HepG2 (cell line): ENCODE measurements around the gene NUP93. TPM values are rescaled to one million over a fixed set of nuclear protein-coding genes. Genes with fewer than 3 reads are reported as not detected.

Experiments
- ATAC-seq: fragments of 200-7000 bp; cut with Tn5 transposase; 3 replicates; pipeline ENCODE4 v1.9.1; 2020; ENCODE audit warnings: mild to moderate bottlenecking, moderate library complexity
- BruUV-seq: library from RNA; stranded (reverse); fragments of 400-500 nt; replicated peaks from 2 replicates; lab custom pipeline; 2021; lab: Mats Ljungman, UMichigan
- CTCF ChIA-PET: fragments of 300-600 bp; formaldehyde crosslinking; extraction: SDS; loops from one replicate; lab custom pipeline; 2021; ENCODE audit warnings: low total read pairs, inconsistent platforms, low intra/inter-chr PET ratio; lab: Yijun Ruan, JAX
- POLR2A ChIA-PET: fragments of 350-600 bp; sonication (Branson Sonifier 250); formaldehyde crosslinking; loops from one replicate; lab custom pipeline; 2020; ENCODE audit warnings: antibody characterized with exemption, inconsistent platforms; lab: Yijun Ruan, JAX
- DNase-seq: peaks from one replicate; pipeline ENCODE4 v3.0.0-alpha.2; 2015; ENCODE audit warnings: low spot score
- FAIRE-seq: peaks from 3 replicates; lab custom pipeline; 2011; peaks lifted over from hg19 to GRCh38; lab: Jason Lieb, UNC
- H2AFZ ChIP-seq: one replicate; pipeline ENCODE4 v1.6.1; 2011; ENCODE audit warnings: low read length, inconsistent platforms
- H3K27ac ChIP-seq: fragments of 300-600 bp; 3 replicates; pipeline ENCODE4 v1.8.0; 2011; ENCODE audit warnings: mixed run types, mild to moderate bottlenecking, mixed read lengths, low read length, inconsistent platforms; ENCODE audit not compliant: insufficient read depth; ENCODE audit errors: extremely low read length
- H3K27me3 ChIP-seq, 2 experiments: fragments of 200-600 bp in 1 of 2; 2 replicates in 1 of 2; 3 replicates in 1 of 2; pipeline versions ENCODE4 v1.6.0 to v1.8.0; 2011; ENCODE audit warnings: low read length in 2 of 2, mild to moderate bottlenecking in 2 of 2, moderate library complexity in 2 of 2, inconsistent platforms in 1 of 2; ENCODE audit not compliant: insufficient read depth in 2 of 2, control insufficient read depth in 1 of 2
- H3K36me3 ChIP-seq, 2 experiments: fragments of 200-600 bp in 1 of 2; replicated peaks in 1 of 2; 2 replicates in 1 of 2; 3 replicates in 1 of 2; pipeline versions ENCODE4 v1.5.1 to v1.8.0; 2011; ENCODE audit warnings: low read length in 2 of 2, inconsistent platforms in 1 of 2; ENCODE audit not compliant: insufficient read depth in 2 of 2, control insufficient read depth in 1 of 2
- H3K4me1 ChIP-seq: 2 replicates; pipeline ENCODE4 v1.5.1; 2012; ENCODE audit warnings: low read length, inconsistent platforms; ENCODE audit not compliant: insufficient read depth
- H3K4me2 ChIP-seq: 2 replicates; pipeline ENCODE4 v1.6.0; 2011; ENCODE audit warnings: low read depth, low read length, inconsistent platforms
- H3K4me3 ChIP-seq, 3 experiments: fragments of 200-600 bp in 1 of 3; sonication (generic), shearing (Covaris generic) in 1 of 3; replicated peaks in 1 of 3; 2 replicates each; pipeline ENCODE4 v1.5.1; 2011 to 2016; ENCODE audit warnings: low read length in 3 of 3, inconsistent platforms in 2 of 3, low read depth in 2 of 3, mild to moderate bottlenecking in 2 of 3, control low read depth in 1 of 3, mixed read lengths in 1 of 3; ENCODE audit not compliant: insufficient read depth in 1 of 3
- H3K79me2 ChIP-seq: one replicate; pipeline ENCODE4 v1.6.1; 2011; ENCODE audit warnings: low read length, inconsistent platforms; ENCODE audit not compliant: insufficient read depth
- H3K9ac ChIP-seq: 2 replicates; pipeline ENCODE4 v1.6.0; 2011; ENCODE audit warnings: mild to moderate bottlenecking, low read depth, low read length, inconsistent platforms; ENCODE audit not compliant: insufficient read depth
- H3K9me3 ChIP-seq: 2 replicates; pipeline ENCODE4 v1.5.1; 2012; ENCODE audit warnings: mild to moderate bottlenecking, low read length
- H4K20me1 ChIP-seq: 2 replicates; pipeline ENCODE4 v1.6.0; 2011; ENCODE audit warnings: inconsistent platforms, mild to moderate bottlenecking, low read length, moderate library complexity; ENCODE audit not compliant: insufficient read depth
- BHLHE40 ChIP-seq: IDR thresholded peaks from 2 replicates; pipeline ENCODE4 v1.6.1; 2011; ENCODE audit warnings: low read length, improper control_type of control experiment
- BORCS8-MEF2B ChIP-seq: sonication (generic); formaldehyde crosslinking; IDR thresholded peaks from 2 replicates; pipeline ENCODE4 v1.8.0; 2022; ENCODE audit warnings: mild to moderate bottlenecking, missing genetic modification reagents
- FOXK1 ChIP-seq: sonication (generic); formaldehyde crosslinking; IDR thresholded peaks from 2 replicates; pipeline ENCODE4 v1.4.0; 2020; ENCODE audit warnings: low read depth, missing genetic modification reagents, borderline replicate concordance
- GABPB1 ChIP-seq: IDR thresholded peaks from 2 replicates; pipeline ENCODE4 v1.6.1; 2016; ENCODE audit warnings: mild to moderate bottlenecking, missing genetic modification reagents, moderate library complexity, missing compliant biosample characterization
- HDAC2 ChIP-seq: sonication (generic); formaldehyde crosslinking; IDR thresholded peaks from 2 replicates; pipeline ENCODE4 v1.4.0; 2020; ENCODE audit warnings: missing genetic modification reagents
- HNF4A ChIP-seq: sonication (generic); formaldehyde crosslinking; IDR thresholded peaks from 2 replicates; pipeline ENCODE4 v1.4.0; 2020; ENCODE audit warnings: missing genetic modification reagents
- HOXA9 ChIP-seq: sonication (generic); formaldehyde crosslinking; IDR thresholded peaks from 2 replicates; pipeline ENCODE4 v1.8.1; 2022; ENCODE audit warnings: missing genetic modification reagents, mild to moderate bottlenecking, moderate library complexity, borderline replicate concordance
- RAD21 ChIP-seq: fragments of 450-650 bp; formaldehyde crosslinking; IDR thresholded peaks from 2 replicates; pipeline ENCODE4 v1.5.0; 2020; ENCODE audit warnings: mild to moderate bottlenecking
- RBM22 ChIP-seq: fragments of 200-400 bp; formaldehyde crosslinking; optimal IDR thresholded peaks from 2 replicates; pipeline ENCODE3; 2017; ENCODE audit warnings: mild to moderate bottlenecking, low read length, moderate library complexity
- STAG1 ChIP-seq: sonication (generic); formaldehyde crosslinking; IDR thresholded peaks from 2 replicates; pipeline ENCODE4 v1.4.0; 2020; ENCODE audit warnings: missing genetic modification reagents
- ZNF432 ChIP-seq: sonication (generic); formaldehyde crosslinking; IDR thresholded peaks from 2 replicates; pipeline ENCODE4 v1.5.0; 2020; ENCODE audit warnings: missing genetic modification reagents, mild to moderate bottlenecking, borderline replicate concordance
- ZNF460 ChIP-seq: sonication (generic); formaldehyde crosslinking; IDR thresholded peaks from 2 replicates; pipeline ENCODE4 v1.5.1; 2020; ENCODE audit warnings: missing genetic modification reagents, mild to moderate bottlenecking, borderline replicate concordance
- ZNF556 ChIP-seq: sonication (generic); formaldehyde crosslinking; IDR thresholded peaks from 2 replicates; pipeline ENCODE4 v1.4.0; 2020; ENCODE audit warnings: mild to moderate bottlenecking, missing genetic modification reagents, borderline replicate concordance
- ZNF597 ChIP-seq: sonication (generic); formaldehyde crosslinking; IDR thresholded peaks from 2 replicates; pipeline ENCODE4 v1.5.0; 2020; ENCODE audit warnings: missing genetic modification reagents
- ZNF652 ChIP-seq: IDR thresholded peaks from 2 replicates; pipeline ENCODE4 v1.6.1; 2016; ENCODE audit warnings: low read depth, borderline replicate concordance
- WGBS: methylation state at CpG from one replicate; pipeline ENCODE4 v1.1.6; 2017; ENCODE audit warnings: low lambda C conversion rate; 5-methylcytosine and 5-hydroxymethylcytosine counted together
- in situ Hi-C: cut with HindIII; loops from 2 replicates; pipeline ENCODE4 v1.10.0; 2017; ENCODE audit warnings: low pct_unique_long_range_greater_than_20kb; ENCODE audit not compliant: extremely low pct_ligation_motif_present
- intact Hi-C: fragments of 100-400 bp; cut with micrococcal nuclease; formaldehyde crosslinking; loops from one replicate; pipeline ENCODE4 v1.10.0; 2022; ENCODE audit not compliant: unreplicated experiment
- polyA plus RNA-seq, 8 experiments: library from polyadenylated mRNA; depleted of rRNA in 3 of 8; stranded (reverse) in 7 of 8; unstranded in 1 of 8; fragments of >200 nt; fragmentation: Illumina TruSeq in 4 of 8; extraction: Trizol in 4 of 8; gene quantifications; 2 replicates each; pipeline versions ENCODE4 v1.2.1 to v1.2.3, GENCODE V29; 2011 to 2016; ENCODE audit warnings: low read depth in 4 of 8, missing spikeins in 1 of 8, mixed read lengths in 1 of 8; ENCODE audit not compliant: insufficient read depth in 1 of 8
- total RNA-seq, 5 experiments: library from RNA; depleted of rRNA; stranded (reverse); fragments of >200 nt; fragmentation: Illumina TruSeq; extraction: Trizol; gene quantifications; 2 replicates each; pipeline ENCODE4 v1.2.3, GENCODE V29; 2016; ENCODE audit warnings: low read depth in 1 of 5
- TF ChIP-seq, protein P1 (sequence below), 2 experiments: sonication (generic) in 1 of 2; formaldehyde crosslinking in 1 of 2; IDR thresholded peaks; 2 replicates each; pipeline versions ENCODE4 v1.6.1 to v1.9.0; 2014 to 2022; ENCODE audit warnings: antibody characterized with exemption in 1 of 2, borderline replicate concordance in 1 of 2, inconsistent platforms in 1 of 2, low read depth in 1 of 2, missing genetic modification reagents in 1 of 2

NUP93 gene
- total and polyA plus RNA-seq, 2 of the 13 experiments (the other 11 are each of a cell fraction or from before 2014, with no cell fraction given): 58.5 to 140 TPM

DNA sequence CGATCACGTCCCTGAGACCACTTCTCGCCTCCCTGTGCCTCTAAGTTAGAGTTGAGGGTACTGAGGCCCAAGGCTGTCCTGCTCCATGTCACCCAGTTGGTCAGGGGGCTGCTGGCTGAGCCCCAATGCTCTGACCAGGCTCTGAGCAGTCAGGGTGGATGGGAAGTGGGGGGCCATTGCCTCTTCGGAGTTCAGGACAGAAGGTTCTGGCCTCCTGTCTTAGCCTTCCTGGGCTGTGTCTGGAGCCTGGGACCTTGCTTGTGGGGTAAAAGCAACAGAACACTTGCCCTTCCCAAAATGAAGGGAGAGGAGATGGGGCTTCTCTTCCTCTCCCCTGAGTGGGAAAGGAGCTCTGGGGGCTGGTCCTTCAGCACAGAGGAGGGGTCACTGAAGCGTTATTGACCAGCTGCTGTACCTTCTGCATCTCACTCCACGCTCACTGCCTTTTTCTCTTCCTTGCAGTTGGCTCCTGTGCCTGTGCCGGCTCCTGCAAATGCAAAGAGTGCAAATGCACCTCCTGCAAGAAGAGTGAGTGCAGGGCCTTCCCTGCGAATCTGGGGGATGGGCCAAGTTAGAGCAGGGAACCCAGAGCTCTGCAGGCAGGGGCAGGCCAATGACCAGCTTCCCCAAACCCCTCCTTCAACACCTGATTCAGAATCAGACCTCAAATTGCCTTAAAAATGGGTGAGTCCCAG is 47.1 kb upstream of the NUP93 start:
- peaks cover 45% of the 10 kb centered on the region for H3K4me1 ChIP-seq
- no peak for FAIRE-seq
- in situ Hi-C loops: no loop called here
- H3K4me2 ChIP-seq: peak overlapping the region; percentile 100
- peak; percentile 18 for ATAC-seq
- WGBS: 12% methylated on average over 8 of the region's 8 CpGs
- peak overlapping the region; percentile 79 for H2AFZ ChIP-seq
- H3K79me2 ChIP-seq: no peaks in the 10 kb centered on the region
- no peaks in the 10 kb centered on the region for H4K20me1 ChIP-seq
- no peaks in the 10 kb centered on the region for H3K36me3 ChIP-seq
- intact Hi-C loops: no loop called here
- H3K9ac ChIP-seq: peak overlapping the region; percentile 66
- TSS peak; percentile 92 for BruUV-seq
- no peak overlapping the region for H3K27ac ChIP-seq
- POLR2A ChIA-PET: interaction anchor here (0.8 to 2.3 kb wide), 9 partner anchors 19 to 76 kb away, joined by 3 to 15 read pairs (median 3); partner anchors contain the start of genes MT1A, MT1E, MT2A and NUP93
- CTCF ChIA-PET: no interaction called here
- no peak for DNase-seq
- H3K9me3 ChIP-seq: peaks cover 10% of the 10 kb centered on the region
- peaks cover 0 to 6% of the 10 kb centered on the region in 2 experiments; a peak in 1 of 5 replicates for H3K27me3 ChIP-seq
- H3K4me3 ChIP-seq: peak overlapping the region; percentile 62 to 83 (median 78); a peak in 5 of 6 replicates
- TF ChIP-seq BORCS8-MEF2B (CRISPR knock-in tag) (0 out of 2 replicates have a peak, but pooled peaks have one; percentile 11), BHLHE40 (no peak), ZNF460 (CRISPR knock-in tag) (no peak), ZNF597 (CRISPR knock-in tag) (no peak), HNF4A (CRISPR knock-in tag) (no peak), ZNF556 (CRISPR knock-in tag) (0 out of 2 replicates have a peak, but pooled peaks have one; percentile 19), RBM22 (no peak), GABPB1 (CRISPR knock-in tag) (no peak), STAG1 (CRISPR knock-in tag) (no peak), FOXK1 (CRISPR knock-in tag) (no peak), RAD21 (CRISPR knock-in tag) (no peak), ZNF652 (CRISPR knock-in tag) (no peak), ZNF432 (CRISPR knock-in tag) (no peak), HOXA9 (CRISPR knock-in tag) (0 out of 2 replicates have a peak, but pooled peaks have one; percentile 8), HDAC2 (CRISPR knock-in tag) (no peak)
- TF ChIP-seq, protein P1, sequence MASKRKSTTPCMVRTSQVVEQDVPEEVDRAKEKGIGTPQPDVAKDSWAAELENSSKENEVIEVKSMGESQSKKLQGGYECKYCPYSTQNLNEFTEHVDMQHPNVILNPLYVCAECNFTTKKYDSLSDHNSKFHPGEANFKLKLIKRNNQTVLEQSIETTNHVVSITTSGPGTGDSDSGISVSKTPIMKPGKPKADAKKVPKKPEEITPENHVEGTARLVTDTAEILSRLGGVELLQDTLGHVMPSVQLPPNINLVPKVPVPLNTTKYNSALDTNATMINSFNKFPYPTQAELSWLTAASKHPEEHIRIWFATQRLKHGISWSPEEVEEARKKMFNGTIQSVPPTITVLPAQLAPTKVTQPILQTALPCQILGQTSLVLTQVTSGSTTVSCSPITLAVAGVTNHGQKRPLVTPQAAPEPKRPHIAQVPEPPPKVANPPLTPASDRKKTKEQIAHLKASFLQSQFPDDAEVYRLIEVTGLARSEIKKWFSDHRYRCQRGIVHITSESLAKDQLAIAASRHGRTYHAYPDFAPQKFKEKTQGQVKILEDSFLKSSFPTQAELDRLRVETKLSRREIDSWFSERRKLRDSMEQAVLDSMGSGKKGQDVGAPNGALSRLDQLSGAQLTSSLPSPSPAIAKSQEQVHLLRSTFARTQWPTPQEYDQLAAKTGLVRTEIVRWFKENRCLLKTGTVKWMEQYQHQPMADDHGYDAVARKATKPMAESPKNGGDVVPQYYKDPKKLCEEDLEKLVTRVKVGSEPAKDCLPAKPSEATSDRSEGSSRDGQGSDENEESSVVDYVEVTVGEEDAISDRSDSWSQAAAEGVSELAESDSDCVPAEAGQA (IDR thresholded peaks at IDR 0.05; ENCODE audit: low read depth): no peak
- TF ChIP-seq, protein P1 (CRISPR knock-in tag; IDR thresholded peaks at IDR 0.05; ENCODE audit: borderline replicate concordance): no peak
